Activated T-cell treated with anti-CD3 and anti-CD28 coated beads for 4 hours (primary cell): ENCODE measurements around the gene CTBP2.

Source experiments
- DNase-seq: peaks from one replicate; pipeline ENCODE4 v3.0.0-alpha.2; 2020

Gene CTBP2

DNA sequence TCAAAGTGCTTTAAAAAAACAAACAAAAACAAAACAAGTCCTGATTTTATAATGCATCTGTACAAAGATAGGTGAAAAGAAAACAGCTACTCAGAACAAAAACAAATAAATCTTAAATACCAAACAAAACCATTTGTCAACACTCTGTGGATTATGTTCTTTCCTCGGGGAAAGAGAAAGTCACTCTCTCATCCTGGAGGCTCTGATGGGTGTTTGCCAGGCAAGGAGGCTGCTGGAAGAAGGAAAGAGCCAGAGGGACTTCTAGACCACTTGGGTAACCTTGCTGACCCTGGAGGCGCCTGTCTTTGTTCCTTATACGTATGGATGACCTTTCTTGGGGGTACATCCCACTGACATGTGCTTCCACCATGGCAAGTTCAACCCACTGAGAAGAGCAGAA, 125.7 kb downstream of the CTBP2 start:
- DNase-seq: no peak

DNA sequence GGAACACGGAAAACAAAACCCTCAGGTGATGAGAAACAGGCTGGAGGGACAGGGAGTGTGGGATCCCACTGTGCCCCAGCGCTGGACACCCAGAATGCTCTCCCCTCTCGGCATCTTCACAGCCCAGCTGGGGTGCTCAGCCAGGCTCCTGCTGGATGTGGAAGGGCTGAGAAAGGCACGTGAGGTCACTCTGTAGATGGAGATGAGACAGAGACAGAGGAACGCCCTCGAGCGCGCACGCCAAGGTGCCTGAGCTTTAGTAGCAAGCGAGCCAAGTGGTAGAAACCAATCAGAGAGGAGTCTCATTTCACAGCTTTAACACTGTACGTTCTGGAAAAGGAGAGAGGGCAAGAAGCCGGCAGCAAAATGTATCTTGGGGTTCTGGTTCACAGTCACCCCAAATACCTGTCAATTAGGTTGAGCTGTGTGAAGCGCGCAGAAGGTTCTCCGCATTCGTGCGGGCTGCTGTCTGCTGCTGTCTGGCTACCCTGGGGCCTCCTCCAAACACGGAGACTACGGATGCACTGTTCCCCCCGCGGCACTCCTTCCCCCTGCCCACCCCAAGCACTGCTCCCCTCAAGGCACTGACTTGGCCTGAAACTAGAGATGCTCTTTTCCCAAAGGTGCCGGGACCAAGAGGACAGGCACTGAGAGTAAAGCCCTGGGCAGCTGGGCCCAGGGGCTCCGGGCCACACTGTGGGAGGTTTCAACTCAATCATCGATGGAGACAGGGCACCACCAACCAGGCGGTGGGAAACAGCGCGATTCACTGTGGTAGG, 127.0 kb downstream of the CTBP2 start:
- no peak for DNase-seq

DNA sequence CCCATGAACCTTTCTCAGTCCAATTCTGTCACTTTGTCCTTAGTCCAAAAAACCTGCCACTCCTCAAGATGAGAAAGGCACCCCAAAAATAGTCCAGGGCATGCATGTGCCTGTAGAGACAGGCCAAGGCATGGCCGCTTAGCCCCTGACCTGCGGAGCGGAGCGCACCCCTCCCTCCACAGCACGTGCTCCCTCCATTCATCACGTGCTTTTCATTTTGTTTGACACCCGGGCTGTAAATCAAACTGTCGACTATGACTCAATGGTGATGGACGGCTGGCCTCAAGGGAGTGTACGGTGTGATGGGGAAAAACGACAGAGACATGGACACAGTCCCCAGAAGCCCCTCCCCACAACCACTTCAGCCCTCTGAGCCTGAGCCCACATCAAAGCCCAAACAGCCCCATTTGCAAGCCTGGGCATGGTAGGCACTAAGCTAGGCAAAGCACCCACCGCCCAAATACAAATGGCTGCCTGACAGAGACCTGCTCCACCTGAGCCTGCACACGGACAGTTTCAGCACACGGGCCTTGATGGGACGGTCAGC, 127.8 kb downstream of the CTBP2 start:
- no peak for DNase-seq

DNA sequence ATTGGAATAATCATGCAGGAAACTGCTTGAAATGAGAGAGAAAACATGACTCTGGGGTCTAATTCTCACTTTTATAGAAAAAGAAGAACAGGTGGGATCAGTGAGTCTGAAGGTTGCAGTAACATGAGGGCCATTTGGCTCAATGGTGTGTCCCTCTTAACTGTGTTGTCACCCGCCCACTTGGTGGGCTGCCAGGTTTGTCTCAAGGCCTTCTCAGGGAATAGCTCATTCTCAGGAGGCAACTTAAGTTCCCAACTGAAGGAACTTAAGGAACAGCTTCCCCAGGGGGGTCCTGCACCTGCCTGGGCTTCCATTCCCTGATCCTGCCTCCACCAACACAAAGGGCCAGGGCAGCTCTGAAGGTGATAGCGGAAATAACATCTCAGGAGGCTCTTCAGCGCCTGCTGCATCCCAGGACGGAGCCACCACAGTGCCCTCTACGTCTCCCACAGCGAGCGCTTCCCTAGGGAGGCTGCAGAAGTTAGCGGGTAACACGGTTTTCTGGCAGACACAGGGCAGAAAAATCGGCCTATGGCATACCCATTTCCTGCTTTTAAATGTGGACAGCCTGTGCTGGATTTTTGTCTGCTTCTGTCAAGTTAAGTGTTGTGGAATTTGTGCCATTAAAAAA, 129.7 kb downstream of the CTBP2 start:
- DNase-seq: no peak

DNA sequence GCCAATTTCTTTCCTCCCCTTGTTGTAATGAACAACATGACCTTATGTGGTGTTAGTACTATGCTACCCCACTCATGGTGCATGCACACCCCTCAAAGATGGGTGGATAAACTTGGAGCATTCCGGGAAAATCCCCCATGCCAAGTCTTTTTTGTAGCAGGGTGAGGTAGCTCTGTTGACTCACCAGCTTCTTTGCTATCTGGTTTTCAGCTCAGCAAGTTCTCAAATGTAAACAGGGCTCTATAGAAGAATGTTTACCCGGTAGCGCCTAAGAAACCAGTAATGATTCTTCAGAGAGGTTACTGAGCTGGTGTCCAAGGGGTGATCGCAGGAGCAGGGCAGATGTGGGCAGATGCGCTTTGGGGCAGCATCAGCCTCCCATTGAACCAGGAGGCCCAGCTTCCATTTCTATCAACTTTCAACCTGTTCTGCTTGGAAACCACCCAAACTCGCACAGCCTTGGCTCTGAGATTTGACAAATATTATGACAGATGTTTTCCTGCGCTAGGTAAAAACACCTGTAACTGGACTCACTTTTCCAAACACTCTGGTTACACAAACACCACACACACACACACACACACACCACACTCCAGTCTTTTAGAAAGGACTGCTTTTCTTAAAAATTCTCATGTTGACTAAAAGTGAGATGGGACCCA, 130.7 kb downstream of the CTBP2 start:
- no peak for DNase-seq

DNA sequence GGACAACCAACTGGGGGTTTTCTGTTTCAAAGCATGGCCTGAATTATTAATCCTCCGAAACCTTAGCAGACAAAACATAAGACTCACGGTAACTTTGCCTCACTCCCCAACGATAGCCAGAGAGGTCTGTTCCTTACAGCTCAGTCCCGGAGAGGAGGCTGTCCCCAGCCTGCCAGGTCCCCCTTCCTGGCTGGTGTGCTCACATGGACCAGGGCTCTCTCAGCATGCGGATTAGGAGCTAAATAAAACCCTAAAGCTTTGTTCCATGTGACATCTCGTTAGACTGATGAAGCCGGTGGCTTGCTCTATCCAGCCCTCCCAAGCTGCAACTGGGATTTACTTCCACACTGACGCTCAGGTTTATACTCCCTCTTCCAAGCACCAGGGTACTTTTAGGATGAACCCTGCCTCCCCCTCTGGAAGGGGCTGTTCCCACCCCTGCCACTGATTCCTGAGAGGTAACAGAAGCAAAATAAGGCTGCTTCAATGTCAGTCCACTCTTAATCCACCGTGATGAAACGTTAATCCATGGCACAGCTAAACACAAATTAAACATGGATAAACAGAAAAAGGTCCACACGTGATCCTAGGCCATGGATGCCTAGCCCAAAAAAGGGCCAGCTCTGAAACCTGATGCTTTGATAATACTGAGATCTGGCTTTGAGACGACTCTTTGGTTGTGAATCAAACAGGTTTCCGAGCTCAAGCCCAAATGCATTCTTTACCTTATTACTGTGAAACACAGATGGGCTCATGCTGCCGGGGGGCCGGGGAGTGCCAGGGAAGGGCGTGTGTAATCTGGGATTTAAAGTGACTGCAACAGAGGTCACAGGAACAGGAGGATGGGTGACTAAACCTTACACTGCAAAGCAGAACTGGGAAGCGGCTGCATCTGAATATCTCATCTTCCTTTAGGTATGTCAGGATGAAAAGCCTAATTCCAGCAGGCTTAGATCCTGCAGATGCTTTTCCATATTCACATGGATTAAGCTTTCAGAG, 132.2 kb downstream of the CTBP2 start:
- DNase-seq: no peak

DNA sequence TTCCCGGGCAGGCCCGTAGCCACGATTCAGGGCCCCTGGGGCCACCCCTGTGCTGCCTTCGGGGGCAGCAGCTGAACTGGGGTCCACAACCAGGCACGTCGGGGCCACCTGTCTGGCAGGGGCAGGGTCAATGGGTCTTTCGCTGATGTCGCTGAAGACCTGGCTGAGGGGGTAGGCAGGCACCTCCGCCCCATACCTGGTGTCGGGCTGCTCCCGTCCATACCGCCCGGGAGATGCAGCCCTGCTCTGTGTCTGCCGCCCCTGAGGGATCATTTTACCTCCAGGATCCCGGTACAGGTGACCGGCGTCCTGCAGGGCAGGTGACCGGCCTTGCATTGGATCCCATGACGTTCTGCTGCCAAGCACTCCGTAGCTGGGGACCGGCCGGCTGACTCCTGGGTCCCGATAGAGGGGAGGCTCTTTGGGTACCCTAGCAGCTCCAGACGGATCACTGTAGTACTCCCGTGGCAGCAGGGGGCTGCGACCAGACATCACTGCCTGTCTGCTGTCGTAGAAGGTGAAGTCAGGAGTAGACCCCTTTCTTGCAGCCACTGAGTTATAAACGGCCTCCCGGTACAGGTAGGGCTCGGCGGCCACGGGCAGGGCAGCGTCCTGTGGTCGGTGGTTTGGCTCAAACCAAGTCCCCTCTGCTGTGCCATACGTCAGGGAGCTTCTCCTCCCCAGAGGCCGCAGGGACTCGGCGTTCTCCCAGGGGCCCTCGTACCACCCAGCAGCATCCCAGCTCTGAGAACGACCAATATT, 133.2 kb downstream of the CTBP2 start:
- DNase-seq: no peak

DNA sequence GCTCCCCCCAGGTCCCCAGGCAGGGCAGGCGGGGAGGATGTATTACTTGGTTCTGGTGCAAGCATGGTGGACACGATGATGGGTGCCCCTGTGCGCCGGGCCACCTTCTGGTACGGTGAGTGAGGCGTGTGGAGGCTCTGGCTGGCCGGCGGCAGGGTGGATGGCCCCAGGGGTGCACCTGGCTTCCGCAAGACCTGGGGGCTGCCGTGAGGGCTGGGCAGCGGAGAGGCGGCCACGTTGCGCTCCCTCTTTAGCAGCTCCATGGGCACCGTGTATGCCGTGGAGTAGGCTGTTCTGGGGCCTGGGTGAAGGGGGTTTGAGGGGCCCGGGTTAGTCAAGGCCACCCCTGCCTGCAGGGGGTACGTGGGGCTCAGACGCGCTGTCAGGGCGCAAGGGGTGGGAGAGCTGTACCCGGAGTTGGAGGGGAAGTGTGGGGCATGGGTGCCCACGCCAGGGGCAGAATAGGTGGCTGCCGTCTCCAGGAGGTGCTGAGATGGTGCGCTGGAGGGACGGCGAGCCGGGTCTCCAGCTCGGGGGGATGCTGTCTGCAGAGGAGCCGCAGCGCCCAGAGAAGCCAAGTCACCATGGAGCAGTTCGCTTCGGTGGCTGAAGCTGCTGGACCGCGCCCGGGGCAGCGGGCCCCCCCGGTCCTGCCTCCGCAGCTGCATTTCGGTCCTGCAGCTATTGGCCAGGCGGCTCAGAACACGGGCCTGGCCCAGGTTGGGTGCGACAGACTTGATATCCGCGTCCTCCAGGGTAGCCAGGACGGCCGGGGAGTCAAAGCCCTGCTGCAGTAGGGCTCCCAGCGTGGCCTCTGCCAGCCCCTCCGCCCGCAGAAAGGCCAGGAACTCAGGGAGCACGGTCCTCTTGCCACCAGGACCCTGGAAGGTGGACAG, 134.1 kb downstream of the CTBP2 start:
- no peak for DNase-seq

DNA sequence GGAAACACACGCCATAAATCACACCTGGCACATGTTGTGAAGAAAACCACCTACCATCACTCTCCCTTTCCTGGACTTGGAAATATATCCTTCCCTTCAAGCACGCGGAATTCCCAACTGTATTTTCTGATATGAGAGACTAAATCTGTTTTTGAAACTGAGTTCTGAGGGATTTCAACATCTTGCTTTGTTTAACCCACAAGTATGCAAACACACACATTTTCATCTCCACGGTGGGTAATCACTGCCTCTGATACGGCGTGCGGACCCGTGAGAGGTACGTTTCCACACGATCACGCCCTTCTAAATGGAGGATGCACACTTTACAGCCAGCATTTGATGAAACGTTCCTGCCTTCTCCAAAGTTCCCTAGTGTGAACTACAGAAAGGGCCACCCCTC, 135.0 kb downstream of the CTBP2 start:
- DNase-seq: no peak

DNA sequence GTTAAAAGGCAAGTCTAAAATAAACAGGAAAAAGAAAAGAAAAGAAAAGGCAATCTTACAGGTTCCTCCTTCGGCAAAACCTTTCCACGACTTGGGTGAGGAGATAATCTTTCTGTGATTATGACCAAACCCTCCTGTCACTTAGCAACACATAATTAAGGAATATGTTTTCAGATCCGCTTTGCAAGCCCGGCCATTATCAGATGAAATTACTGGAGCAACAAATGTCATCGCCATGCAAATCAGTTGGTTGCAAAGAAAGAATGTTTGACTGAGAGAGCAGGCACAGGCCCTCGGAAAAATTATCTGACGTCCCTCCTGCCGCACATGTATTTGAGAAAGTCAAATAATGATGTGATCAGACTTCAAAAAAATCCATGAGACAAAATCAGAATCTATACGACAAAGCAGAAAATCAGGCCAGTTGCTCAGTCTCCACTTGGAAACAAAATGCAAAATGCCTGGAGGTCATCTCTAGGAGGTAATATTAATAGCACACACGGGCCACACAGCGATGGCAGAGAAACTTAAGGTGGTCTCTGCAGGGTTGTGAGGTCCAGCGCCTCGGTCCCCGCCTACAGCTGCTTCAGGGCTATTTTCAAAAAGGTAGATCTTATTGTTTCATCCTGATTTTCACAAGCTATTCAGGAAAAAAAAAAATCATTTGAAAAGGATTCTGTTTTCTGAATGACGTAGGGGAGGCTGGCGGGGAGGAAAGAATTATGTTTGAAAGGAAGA, 135.7 kb downstream of the CTBP2 start:
- no peak for DNase-seq

DNA sequence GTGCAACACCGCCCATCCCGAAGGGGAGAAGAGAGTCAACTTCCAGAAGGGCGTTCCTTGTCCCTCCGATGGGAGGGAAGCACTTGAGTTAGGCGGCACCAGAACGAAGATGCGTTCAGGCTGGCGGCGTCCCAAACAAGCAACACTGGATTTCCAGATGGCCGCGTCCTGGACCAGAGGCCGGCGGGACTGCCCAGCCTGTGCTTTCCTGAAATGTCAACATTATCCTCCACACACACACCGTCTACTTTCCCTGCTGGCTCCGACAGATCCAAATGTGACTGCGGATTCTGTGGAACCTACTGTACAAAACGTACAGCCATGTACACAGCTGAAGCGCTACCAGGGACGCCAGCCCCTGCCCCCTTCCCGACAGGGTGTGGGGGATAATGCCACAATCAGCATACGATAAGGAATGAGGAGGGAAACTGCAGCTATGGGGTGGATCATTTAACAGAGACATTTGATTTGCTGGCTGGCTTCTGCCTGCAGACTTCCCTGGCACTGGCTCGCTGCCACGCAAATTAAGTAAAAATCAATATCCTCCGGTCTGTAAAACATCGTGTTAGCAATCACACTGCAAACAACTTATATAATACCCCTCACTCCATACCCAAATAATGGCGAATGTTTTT, 136.4 kb downstream of the CTBP2 start:
- DNase-seq: no peak

DNA sequence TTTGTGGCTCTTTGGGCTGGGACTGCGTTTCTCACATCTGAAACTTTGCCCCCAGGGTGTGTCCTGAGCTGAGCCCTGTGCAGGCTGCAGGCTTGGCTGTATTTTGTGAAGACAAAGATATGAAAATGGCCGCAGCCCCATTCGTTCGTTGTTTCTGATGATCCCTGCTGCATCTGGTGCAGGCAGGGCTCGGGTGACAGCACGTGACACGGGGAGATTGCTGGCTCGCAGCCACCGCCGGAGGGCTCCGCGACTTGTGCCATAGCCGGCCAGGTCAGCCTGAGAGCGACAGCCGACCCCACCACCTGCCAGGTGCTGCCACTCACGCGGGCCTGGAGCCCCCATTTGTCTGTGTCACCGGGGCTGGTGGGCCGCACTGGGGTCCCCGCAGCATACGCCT, 137.1 kb downstream of the CTBP2 start:
- DNase-seq: no peak

DNA sequence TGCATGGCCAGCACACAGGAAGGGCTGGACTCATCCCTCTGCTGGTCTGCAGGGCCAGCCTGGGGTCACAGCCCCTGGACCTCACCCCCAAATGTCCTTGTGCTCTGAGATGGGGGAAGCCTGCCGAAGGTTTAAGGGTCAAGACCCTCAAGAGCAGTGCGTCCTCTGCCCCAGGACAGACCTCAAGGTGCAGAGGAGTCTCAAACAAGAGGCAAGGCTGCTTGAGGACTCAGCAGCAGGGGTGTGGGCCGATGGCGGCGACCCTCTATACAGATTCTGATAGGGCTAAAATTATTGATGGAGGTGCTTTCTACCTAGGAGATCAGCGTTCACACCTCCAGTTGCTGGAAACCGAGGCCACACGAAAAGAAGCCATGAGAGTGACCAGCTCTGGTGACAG, 137.7 kb downstream of the CTBP2 start:
- DNase-seq: no peak

DNA sequence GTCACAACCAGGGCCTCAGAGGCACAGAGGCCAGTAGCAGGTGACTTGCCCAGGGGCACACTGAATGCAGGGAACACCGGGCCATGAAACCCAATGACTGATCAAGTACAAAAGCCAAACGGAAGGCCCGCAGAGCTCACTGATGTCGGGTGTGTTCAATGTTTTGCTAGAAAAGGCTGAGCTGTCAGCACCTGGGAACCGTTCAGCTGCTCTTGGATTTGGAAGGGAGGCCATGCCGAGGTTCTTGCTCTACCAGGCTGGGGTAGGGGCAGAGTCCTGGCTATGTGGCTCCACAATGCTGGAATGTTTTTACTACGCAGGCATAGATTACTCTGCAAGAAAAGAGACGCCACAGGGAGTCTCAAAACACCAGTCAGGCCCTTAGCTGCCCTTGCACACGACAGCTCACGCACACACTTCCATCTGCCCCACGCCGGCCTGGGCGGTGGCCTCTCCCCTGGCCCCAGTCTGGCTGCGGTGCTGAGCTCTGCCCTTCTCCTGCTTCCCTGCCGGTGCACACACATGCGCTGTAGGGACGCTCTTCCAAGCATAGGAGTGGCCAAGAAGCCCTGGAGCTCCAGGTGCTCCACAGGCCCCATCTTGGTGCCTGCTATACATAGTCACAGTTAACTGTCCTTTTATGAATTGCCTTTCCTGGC, 138.5 kb downstream of the CTBP2 start:
- DNase-seq: no peak

DNA sequence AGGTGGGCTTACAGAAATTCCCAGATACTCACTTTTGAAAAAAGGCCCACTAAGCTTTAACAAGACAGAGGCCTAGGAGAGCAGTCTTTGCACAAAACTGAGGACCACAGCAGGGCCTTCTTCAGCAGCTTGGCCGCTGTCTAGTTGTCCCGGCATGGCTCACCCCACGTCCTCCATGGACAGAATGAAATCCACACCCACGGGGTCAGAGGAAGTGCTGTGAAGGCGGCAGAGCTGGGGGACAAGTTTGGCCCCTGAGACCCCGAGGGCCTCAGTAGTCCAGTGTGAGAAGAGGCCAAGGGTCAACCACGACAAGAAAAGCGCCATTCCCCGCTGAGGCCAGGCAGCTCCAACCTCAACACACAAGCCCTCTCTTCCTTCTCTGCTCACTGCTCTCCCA, 139.5 kb downstream of the CTBP2 start:
- no peak for DNase-seq

DNA sequence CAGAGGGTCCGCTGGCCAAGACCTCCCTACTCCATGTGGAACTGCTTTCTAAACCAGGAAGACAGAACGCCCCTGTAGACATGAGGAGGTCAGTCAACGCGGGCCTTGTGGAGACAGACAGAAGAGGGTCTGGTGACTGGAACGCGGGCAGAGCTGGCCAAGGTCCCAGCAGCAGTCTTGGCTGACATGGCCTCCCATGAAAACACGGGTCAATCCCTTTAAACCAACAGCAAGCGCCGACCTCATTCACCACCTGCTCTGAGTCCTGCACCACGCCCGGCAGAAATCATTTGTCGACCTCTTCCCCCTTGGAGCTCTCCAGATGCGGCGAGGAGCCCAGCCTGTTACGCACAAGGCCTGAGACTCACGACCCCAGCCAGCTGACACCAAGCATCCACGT, 140.0 kb downstream of the CTBP2 start:
- no peak for DNase-seq

DNA sequence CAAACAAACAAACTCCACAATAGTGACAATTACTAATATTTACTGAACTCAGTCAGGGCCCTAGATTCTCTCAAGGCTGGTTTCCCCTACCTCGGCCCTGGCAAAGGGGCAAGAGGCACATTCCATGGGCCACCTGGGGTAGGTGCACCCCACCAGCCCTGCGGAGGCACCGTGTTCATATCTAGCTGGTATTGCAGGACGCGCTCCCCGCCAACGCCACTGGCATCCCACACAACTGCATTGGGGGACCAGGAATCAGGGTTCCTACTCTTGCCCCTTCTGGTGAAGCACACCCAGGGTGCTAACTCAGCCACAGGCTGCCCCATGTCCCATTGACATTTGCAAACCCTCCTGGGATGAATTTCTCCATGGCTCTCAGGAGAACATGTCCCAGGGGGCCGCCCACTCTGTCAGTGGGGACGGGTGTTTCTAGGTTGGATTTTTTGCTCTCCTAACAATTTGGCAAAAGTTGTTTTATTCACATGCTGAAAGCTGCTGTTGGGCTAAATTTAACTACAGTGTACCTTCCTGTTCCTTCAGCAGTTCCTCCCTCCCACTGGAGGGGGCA, 141.7 kb downstream of the CTBP2 start:
- DNase-seq: no peak

DNA sequence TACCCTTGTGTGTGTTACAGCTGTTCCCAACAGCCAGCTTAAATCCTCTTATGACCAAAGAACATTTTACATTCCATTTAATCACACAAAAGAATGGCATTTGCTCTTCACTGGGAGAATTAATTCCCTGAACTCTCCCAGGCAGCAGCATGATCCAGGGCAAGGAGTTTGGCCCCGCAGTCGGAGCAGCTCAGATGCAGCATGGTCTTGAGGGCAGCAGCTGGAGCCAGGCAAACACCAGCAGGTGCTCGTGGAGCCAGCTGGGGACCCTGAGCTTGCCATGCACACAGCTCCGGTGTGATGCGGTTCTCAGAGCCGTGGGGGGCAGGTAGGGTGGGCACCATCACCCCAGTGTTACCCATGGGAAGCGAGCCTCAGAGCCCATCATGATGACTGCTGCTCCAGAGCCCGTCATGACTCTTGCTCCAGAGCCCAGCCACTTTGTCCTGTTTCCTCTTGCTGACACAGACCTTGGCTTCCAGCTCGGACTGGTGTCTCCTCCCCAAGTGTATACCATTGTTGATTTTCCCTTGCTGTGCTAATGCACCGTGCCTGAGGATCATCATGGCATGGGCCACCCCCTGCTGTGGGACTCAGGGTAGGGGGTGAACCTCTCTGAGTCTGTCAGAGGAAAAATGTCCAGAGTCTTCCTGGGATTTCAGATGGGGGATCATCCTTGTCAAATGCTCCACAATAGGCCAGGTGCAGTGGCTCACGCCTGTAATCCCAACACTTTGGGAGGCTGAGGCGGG, 142.6 kb downstream of the CTBP2 start:
- DNase-seq: no peak
